HG03095 (cell line): ENCODE data around the gene CBARP.

ENCODE experiments used
- ATAC-seq: cut with Tn5 transposase; IDR thresholded peaks from one replicate; pipeline ENCODE4 v1.9.1; 2021; ENCODE audit warnings: moderate library complexity; ENCODE audit not compliant: unreplicated experiment

Gene CBARP

GRCh38 chr19:1237754-1238368 is at the start of gene CBARP:
Gene CBARP, minus strand, starts transcription at chr19:1238005. Its CDS starts 1,905 bp downstream, at chr19:1236100.
- ATAC-seq = no peak

GRCh38 chr19:1286487-1287353 is 48.9 kb upstream of the CBARP start:
- no peak for ATAC-seq

- ATAC-seq = no peak
Observed at GRCh38 chr19:1285737-1286360, 48.0 kb upstream of the CBARP start, which contains the start of gene EFNA2. Gene EFNA2, plus strand, starts transcription at chr19:1285873. Its CDS starts 296 bp downstream, at chr19:1286169.

GRCh38 chr19:1284979-1285736 is 47.4 kb upstream of the CBARP start:
- no peak for ATAC-seq

GRCh38 chr19:1284293-1284978 is 46.6 kb upstream of the CBARP start:
- ATAC-seq = no peak

GRCh38 chr19:1283917-1284292 is 46.1 kb upstream of the CBARP start:
- ATAC-seq = no peak

- no peak for ATAC-seq
Observed at GRCh38 chr19:1283207-1283916, 45.6 kb upstream of the CBARP start.

GRCh38 chr19:1282588-1283206 is 44.9 kb upstream of the CBARP start:
- ATAC-seq = no peak

GRCh38 chr19:1281569-1282287 is 43.9 kb upstream of the CBARP start:
- ATAC-seq = no peak

GRCh38 chr19:1280636-1281568 is 43.1 kb upstream of the CBARP start:
- no peak for ATAC-seq

GRCh38 chr19:1279782-1280341 is 42.1 kb upstream of the CBARP start:
- ATAC-seq = no peak

GRCh38 chr19:1278713-1279660 is 41.2 kb upstream of the CBARP start:
- no peak for ATAC-seq

GRCh38 chr19:1278074-1278473 is 40.3 kb upstream of the CBARP start:
- ATAC-seq = no peak

- ATAC-seq = no peak
Observed at GRCh38 chr19:1277061-1277460, 39.3 kb upstream of the CBARP start.

GRCh38 chr19:1276628-1277022 is 38.8 kb upstream of the CBARP start:
- no peak for ATAC-seq

- no peak for ATAC-seq
Observed at GRCh38 chr19:1275976-1276627, 38.3 kb upstream of the CBARP start.
